ENCODE measurements around the gene ASZ1.
"Not testable (repeated sequence)": the region's sequence is repeated elsewhere in the genome, so short reads cannot be mapped to it uniquely, and the experiment has no call there.

Gene ASZ1

GRCh38 chr7:117427258-117427701 lies at the start of gene ASZ1:
Gene ASZ1 (minus strand): TSS chr7:117427493. CDS start chr7:117427460, 33 bp downstream.
- no peak for DNase-seq (ENCODE audit: extremely low read depth in 1 of 2, low read depth in 1 of 2)

GRCh38 chr7:117476557-117477215 lies 49.4 kb upstream of the ASZ1 start:
- DNase-seq (ENCODE audit: extremely low read depth in 1 of 2, low read depth in 1 of 2), result no peak

- DNase-seq (ENCODE audit: extremely low read depth in 1 of 2, low read depth in 1 of 2), result no peak
Measured at GRCh38 chr7:117472335-117472734, 45.0 kb upstream of the ASZ1 start.

GRCh38 chr7:117470777-117471176 lies 43.5 kb upstream of the ASZ1 start:
- DNase-seq (ENCODE audit: extremely low read depth in 1 of 2, low read depth in 1 of 2), result no peak

DNA sequence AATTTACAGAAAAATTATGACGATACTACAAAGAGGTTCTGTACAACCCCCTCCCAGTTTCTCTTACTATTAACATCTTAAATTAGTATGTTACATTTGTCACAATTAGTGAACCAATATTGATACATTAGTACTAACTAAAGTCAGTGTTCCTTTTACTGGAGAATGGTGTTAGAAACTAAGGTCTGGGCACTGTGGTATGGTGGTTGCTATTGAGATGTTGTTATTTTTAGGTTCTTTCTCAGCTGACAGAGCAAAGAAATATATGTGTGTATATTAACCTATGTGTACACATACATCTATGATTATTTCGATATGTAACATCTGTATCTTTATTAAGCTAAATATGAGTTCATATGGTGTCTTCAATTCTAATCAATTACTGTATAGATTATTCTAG lies 40.9 kb upstream of the ASZ1 start:
- DNase-seq (ENCODE audit: extremely low read depth in 1 of 2, low read depth in 1 of 2), result no peak

DNA sequence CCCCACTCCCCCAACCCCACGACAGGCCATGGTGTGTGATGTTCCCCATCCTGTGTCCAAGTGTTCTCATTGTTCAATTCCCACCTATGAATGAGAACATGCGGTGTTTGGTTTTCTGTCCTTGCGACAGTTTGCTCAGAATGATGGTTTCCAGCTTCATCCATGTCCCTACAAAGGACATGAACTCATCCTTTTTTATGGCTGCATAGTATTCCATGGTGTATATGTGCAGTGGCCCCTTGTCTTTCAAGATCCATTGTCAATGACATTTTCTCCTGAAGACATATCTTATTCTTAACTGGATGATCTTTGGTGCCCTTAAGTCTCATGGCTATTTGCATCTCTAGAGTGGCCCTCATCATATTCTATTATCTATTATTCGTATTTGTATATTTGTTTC lies 33.5 kb upstream of the ASZ1 start:
- not testable (repeated sequence) for DNase-seq (ENCODE audit: extremely low read depth in 1 of 2, low read depth in 1 of 2)

DNA sequence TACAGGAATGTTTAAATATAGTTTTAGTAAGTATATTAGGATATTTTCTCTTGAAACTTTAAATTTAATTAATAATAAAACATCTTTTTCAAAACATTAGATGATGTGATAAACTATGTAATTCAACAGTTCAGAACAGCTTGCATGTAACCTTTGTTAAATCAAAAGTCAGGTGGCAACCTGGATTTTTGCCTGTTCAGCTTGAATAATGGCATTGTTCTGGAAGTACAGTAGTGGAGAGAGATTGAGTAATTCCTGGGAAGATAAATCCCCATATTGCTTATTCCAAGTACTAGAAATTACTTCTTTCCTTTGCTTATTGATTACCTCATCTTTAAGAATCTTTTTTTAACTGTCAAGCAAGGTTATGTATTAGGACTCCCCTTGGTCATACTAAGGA lies 32.4 kb upstream of the ASZ1 start:
- DNase-seq (ENCODE audit: extremely low read depth in 1 of 2, low read depth in 1 of 2), result no peak

- no peak for DNase-seq (ENCODE audit: extremely low read depth in 1 of 2, low read depth in 1 of 2)
Measured at GRCh38 chr7:117458977-117459583, 31.8 kb upstream of the ASZ1 start.

DNA sequence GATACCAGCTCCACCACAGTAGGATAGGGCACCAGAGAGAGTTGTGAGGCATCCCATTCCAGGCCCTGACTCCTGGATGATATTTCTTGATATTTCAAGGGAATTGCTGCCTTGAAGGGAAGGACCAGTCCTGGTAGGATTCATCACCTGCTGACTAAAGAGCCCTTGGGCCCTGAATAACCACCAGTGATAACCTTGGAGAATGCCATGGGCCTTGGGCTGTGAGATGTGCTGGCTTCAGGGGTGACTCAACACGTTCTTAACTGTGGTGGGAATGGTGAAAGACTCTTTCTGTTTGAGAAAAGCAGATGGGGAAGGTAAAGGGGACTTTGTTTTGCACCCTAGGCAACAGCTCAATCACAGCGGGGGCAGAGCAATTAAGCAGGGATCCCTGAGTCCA lies 21.4 kb upstream of the ASZ1 start:
- DNase-seq (ENCODE audit: extremely low read depth in 1 of 2, low read depth in 1 of 2), result no peak

DNA sequence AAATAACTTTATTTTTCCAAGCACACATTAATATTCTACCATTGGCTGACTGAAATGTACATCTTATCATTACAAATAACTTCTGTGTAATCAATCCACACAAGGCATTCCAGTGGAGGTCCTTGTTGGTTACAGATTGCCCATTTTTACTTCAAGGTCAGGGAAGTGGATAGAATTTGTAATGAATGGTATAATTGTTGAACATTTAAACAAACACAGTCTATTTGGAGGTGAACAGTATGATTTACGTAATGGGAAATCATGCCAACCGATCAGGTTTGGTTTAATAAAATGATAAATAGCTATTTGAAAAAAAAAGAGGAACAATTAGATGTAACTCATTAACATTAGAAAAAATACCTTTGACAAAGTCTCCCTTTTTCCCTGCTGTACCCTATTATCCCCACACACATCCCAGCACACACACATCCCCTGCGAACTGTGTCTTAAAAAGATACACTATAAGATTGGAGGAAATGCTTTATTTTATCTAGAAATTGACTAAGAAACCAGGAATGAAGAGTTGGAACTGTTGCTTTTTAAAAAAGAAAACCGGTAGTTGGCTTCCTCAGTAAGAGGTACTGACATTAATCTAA lies 19.0 kb upstream of the ASZ1 start:
- DNase-seq (ENCODE audit: extremely low read depth in 1 of 2, low read depth in 1 of 2), result no peak

DNA sequence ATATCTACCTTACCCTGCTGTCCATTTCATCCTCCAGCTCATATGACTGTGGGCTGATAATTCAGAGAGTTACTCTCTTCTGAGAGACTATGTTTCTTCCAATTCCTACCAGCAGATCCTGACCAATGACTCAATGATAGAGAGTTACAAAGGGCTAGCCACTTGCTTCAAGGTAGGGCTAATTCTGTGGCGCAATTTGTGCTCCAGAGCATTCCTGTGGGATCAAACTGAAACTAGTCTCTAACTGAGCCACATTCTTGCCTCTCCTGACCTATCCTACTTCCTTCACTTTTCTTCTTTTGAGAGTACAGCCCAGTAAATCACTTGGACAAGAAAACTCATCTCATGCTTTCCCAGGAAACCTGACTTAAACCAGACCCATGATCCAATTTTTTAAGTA lies 17.9 kb upstream of the ASZ1 start:
- no peak for DNase-seq (ENCODE audit: extremely low read depth in 1 of 2, low read depth in 1 of 2)

GRCh38 chr7:117444646-117445045 lies 17.4 kb upstream of the ASZ1 start:
- DNase-seq (ENCODE audit: extremely low read depth in 1 of 2, low read depth in 1 of 2), result no peak

- no peak for DNase-seq (ENCODE audit: extremely low read depth in 1 of 2, low read depth in 1 of 2)
Measured at GRCh38 chr7:117435475-117436043, 8.3 kb upstream of the ASZ1 start.

- DNase-seq (ENCODE audit: extremely low read depth in 1 of 2, low read depth in 1 of 2), result no peak
Measured at GRCh38 chr7:117424090-117424829, 3.0 kb downstream of the ASZ1 start.

DNA sequence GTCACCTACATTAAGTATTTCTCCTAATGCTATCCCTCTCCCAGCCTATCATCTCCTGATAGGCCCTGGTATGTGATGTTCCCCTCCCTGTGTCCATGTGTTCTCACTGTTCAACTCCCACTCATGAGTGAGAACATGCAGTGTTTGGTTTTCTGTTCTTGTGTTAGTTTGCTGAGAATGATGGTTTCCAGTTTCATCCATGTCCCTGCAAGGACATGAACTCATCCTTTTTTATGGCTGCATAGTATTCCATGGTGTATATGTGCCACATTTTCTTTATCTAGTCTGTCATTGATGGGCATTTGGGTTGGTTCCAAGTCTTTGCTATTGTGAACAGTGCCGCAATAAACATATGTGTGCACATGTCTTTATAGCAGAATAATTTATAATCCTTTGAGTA lies 12.7 kb downstream of the ASZ1 start:
- DNase-seq (ENCODE audit: extremely low read depth in 1 of 2, low read depth in 1 of 2), result not testable (repeated sequence)

DNA sequence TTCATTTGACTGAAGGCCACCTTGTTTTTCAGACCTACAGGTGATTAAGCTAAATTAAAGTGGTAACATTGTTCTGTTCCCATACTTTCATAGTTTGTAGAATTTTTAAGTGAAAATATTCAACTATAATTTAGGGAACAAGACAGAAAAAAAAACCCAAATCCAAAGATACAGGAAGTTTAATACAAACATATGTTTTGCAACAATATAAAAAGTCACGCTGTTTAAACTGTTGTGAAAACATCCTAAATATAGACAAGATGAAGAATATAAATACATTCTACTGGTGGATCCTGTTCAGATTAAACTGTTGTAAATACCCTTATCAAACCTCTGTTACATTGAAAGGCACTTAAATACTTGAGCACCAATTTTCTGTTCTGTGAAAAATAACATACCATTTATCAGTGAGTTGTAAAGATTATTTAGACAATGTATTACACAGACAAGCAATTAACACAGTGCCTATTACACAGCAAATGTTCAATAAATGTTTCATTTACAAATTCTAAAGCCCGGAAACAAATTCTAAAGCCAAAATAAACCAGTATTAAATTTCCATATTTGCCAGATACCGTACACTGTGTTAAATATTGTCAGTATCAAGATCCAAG lies 14.2 kb downstream of the ASZ1 start:
- DNase-seq (ENCODE audit: extremely low read depth in 1 of 2, low read depth in 1 of 2), result no peak

DNA sequence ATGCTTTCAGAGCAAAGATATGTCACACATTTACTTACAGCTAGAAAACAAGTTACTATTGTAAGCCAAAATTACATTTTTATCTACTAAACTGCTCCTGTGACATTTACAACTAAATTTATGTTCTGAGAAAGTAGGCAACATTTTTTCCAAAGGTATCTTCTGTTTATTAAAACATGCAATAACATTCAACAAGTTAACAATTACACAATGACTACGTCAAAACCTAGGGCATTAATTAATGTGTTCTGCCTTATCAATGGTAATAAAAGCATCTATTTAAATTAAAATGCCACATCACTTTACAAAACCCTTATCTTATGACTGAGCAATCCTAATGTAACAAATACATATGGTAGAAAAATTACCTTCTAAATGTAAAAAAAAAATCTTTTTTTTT lies 14.9 kb downstream of the ASZ1 start:
- DNase-seq (ENCODE audit: extremely low read depth in 1 of 2, low read depth in 1 of 2), result no peak

- no peak for DNase-seq (ENCODE audit: extremely low read depth in 1 of 2, low read depth in 1 of 2)
Measured at GRCh38 chr7:117411539-117411938, 15.8 kb downstream of the ASZ1 start.

- DNase-seq (ENCODE audit: extremely low read depth in 1 of 2, low read depth in 1 of 2), result no peak
Measured at GRCh38 chr7:117408831-117409230, 18.5 kb downstream of the ASZ1 start.

GRCh38 chr7:117405519-117405918 lies 21.8 kb downstream of the ASZ1 start:
- DNase-seq (ENCODE audit: extremely low read depth in 1 of 2, low read depth in 1 of 2), result no peak

DNA sequence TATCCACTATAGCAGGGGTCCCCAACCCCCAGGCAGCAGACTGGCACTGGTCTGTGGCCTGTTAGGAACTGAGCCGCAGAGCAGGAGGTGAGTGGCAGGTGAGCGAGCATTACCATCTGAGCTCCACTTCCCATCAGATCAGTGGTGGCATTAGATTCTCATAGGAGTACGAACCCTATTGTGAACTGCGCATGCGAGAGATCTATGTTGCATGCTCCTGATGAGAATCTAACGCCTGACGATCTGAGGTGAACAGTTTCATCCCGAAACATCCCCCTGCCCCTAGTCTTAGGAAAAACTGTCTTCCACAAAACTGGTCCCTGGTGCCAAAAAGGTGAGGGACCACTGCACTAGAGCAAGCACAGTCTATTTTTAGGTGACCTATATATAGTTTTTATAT lies 23.6 kb downstream of the ASZ1 start:
- DNase-seq (ENCODE audit: extremely low read depth in 1 of 2, low read depth in 1 of 2), result no peak

All from stimulated activated CD8-positive, alpha-beta memory T cell treated with anti-CD3 and anti-CD28 coated beads, Interleukin-7, amount 100 ng/mL, for 48 hours (primary cell).